ENCODE data around the gene R3HDM2. TPM values are rescaled to one million over a fixed set of nuclear protein-coding genes. Genes with fewer than 3 reads are reported as not detected.
A peak's percentile ranks its signal among the peaks of the same experiment; 100 is the strongest.

R3HDM2 gene
- total and polyA plus RNA-seq, 2 donors (not counting 1 experiment from before 2014, with no cell fraction given) = 21.3 to 22.8 TPM

GRCh38 chr12:57464569-57464968 is 33.7 kb upstream of the R3HDM2 start:
- H3K4me3 ChIP-seq (replicated peaks in 1 of 4; ENCODE audit: control extremely low read depth in 1 of 4, insufficient read depth in 1 of 4, low read depth in 3 of 4, low read length in 4 of 4) = no peak overlapping the region
- no peaks in the 10 kb centered on the region for H4K20me1 ChIP-seq (ENCODE audit: control insufficient read depth, extremely low read depth, insufficient read depth, low read length)
- H3K27ac ChIP-seq (ENCODE audit: insufficient read depth, low read length) = no peak overlapping the region
- H3K9ac ChIP-seq (ENCODE audit: insufficient read depth, low read length) = no peak overlapping the region
- H3K4me1 ChIP-seq (ENCODE audit: control insufficient read depth, extremely low read depth, insufficient read depth, low read length) = peaks cover 2% of the 10 kb centered on the region
- no peak for DNase-seq (ENCODE audit: low read depth in 2 of 2)
- peaks cover 12% of the 10 kb centered on the region for H3K27me3 ChIP-seq (ENCODE audit: control insufficient read depth, insufficient read depth, low read length)
- no peak for TF ChIP-seq EZH2 (IDR thresholded peaks at IDR 0.05; ENCODE audit: low read length, missing control alignments)
- TF ChIP-seq, protein P1, sequence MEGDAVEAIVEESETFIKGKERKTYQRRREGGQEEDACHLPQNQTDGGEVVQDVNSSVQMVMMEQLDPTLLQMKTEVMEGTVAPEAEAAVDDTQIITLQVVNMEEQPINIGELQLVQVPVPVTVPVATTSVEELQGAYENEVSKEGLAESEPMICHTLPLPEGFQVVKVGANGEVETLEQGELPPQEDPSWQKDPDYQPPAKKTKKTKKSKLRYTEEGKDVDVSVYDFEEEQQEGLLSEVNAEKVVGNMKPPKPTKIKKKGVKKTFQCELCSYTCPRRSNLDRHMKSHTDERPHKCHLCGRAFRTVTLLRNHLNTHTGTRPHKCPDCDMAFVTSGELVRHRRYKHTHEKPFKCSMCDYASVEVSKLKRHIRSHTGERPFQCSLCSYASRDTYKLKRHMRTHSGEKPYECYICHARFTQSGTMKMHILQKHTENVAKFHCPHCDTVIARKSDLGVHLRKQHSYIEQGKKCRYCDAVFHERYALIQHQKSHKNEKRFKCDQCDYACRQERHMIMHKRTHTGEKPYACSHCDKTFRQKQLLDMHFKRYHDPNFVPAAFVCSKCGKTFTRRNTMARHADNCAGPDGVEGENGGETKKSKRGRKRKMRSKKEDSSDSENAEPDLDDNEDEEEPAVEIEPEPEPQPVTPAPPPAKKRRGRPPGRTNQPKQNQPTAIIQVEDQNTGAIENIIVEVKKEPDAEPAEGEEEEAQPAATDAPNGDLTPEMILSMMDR (conservative IDR thresholded peaks at IDR 0.05 in 1 of 2, IDR thresholded peaks at IDR 0.05 in 1 of 2; ENCODE audit: low read depth in 1 of 2, low read length in 2 of 2) = no peak
- no peaks in the 10 kb centered on the region for H3K9me3 ChIP-seq (ENCODE audit: control insufficient read depth, insufficient read depth, low read depth, low read length)
- no peaks in the 10 kb centered on the region for H3K36me3 ChIP-seq (ENCODE audit: control insufficient read depth, insufficient read depth, low read length)
- H3K79me2 ChIP-seq (ENCODE audit: control insufficient read depth, insufficient read depth, low read length) = no peaks in the 10 kb centered on the region
- no peak overlapping the region for H2AFZ ChIP-seq (ENCODE audit: low read length)
- H3K4me2 ChIP-seq (ENCODE audit: extremely low read depth, insufficient read depth, low read length) = no peak overlapping the region

- TF ChIP-seq EZH2 (IDR thresholded peaks at IDR 0.05; ENCODE audit: low read length, missing control alignments) = no peak
- TF ChIP-seq, protein P1 (conservative IDR thresholded peaks at IDR 0.05 in 1 of 2, IDR thresholded peaks at IDR 0.05 in 1 of 2; ENCODE audit: low read depth in 1 of 2, low read length in 2 of 2) = no peak
- Histone ChIP-seq H3K27me3 (ENCODE audit: control insufficient read depth, insufficient read depth, low read length) (peaks cover 10% of the 10 kb centered on the region), H3K9me3 (ENCODE audit: control insufficient read depth, insufficient read depth, low read depth, low read length) (no peaks in the 10 kb centered on the region), H3K79me2 (ENCODE audit: control insufficient read depth, insufficient read depth, low read length) (no peaks in the 10 kb centered on the region), H3K4me3 (replicated peaks in 1 of 4; ENCODE audit: control extremely low read depth in 1 of 4, insufficient read depth in 1 of 4, low read depth in 3 of 4, low read length in 4 of 4) (no peak overlapping the region), H3K9ac (ENCODE audit: insufficient read depth, low read length) (no peak overlapping the region), H3K4me2 (ENCODE audit: extremely low read depth, insufficient read depth, low read length) (peak overlapping the region; percentile 62), H3K36me3 (ENCODE audit: control insufficient read depth, insufficient read depth, low read length) (no peaks in the 10 kb centered on the region), H3K27ac (ENCODE audit: insufficient read depth, low read length) (no peak overlapping the region), H4K20me1 (ENCODE audit: control insufficient read depth, extremely low read depth, insufficient read depth, low read length) (no peaks in the 10 kb centered on the region), H3K4me1 (ENCODE audit: control insufficient read depth, extremely low read depth, insufficient read depth, low read length) (peaks cover 2% of the 10 kb centered on the region), H2AFZ (ENCODE audit: low read length) (no peak overlapping the region)
- DNase-seq (ENCODE audit: low read depth in 2 of 2) = no peak
Measured at GRCh38 chr12:57462912-57463253, 32.0 kb upstream of the R3HDM2 start.

GRCh38 chr12:57462251-57462911 is 31.5 kb upstream of the R3HDM2 start:
- Histone ChIP-seq H3K4me1 (ENCODE audit: control insufficient read depth, extremely low read depth, insufficient read depth, low read length) (peaks cover 2% of the 10 kb centered on the region), H3K9me3 (ENCODE audit: control insufficient read depth, insufficient read depth, low read depth, low read length) (no peaks in the 10 kb centered on the region), H3K9ac (ENCODE audit: insufficient read depth, low read length) (no peak overlapping the region), H3K27ac (ENCODE audit: insufficient read depth, low read length) (peak overlapping the region; percentile 54), H4K20me1 (ENCODE audit: control insufficient read depth, extremely low read depth, insufficient read depth, low read length) (no peaks in the 10 kb centered on the region), H3K4me2 (ENCODE audit: extremely low read depth, insufficient read depth, low read length) (peak overlapping the region; percentile 94), H3K4me3 (replicated peaks in 1 of 4; ENCODE audit: control extremely low read depth in 1 of 4, insufficient read depth in 1 of 4, low read depth in 3 of 4, low read length in 4 of 4) (peak overlapping the region; percentile 56 to 88 (median 70)), H3K79me2 (ENCODE audit: control insufficient read depth, insufficient read depth, low read length) (no peaks in the 10 kb centered on the region), H3K36me3 (ENCODE audit: control insufficient read depth, insufficient read depth, low read length) (no peaks in the 10 kb centered on the region), H3K27me3 (ENCODE audit: control insufficient read depth, insufficient read depth, low read length) (peaks cover 5% of the 10 kb centered on the region), H2AFZ (ENCODE audit: low read length) (peak overlapping the region; percentile 71)
- DNase-seq (ENCODE audit: low read depth in 2 of 2) = peak; percentile 83 to 88
- TF ChIP-seq, protein P1 (conservative IDR thresholded peaks at IDR 0.05 in 1 of 2, IDR thresholded peaks at IDR 0.05 in 1 of 2; ENCODE audit: low read depth in 1 of 2, low read length in 2 of 2) = peak; percentile 93 to 96
- no peak for TF ChIP-seq EZH2 (IDR thresholded peaks at IDR 0.05; ENCODE audit: low read length, missing control alignments)

Measured in fibroblast of lung (primary cell).